Measurements from ENCODE around the gene RIN2. TPM values are rescaled to one million over a fixed set of nuclear protein-coding genes. Genes with fewer than 3 reads are reported as not detected.

Gene RIN2
- total RNA-seq, 1 experiment from 2014 or later = 1.0 TPM

DNA sequence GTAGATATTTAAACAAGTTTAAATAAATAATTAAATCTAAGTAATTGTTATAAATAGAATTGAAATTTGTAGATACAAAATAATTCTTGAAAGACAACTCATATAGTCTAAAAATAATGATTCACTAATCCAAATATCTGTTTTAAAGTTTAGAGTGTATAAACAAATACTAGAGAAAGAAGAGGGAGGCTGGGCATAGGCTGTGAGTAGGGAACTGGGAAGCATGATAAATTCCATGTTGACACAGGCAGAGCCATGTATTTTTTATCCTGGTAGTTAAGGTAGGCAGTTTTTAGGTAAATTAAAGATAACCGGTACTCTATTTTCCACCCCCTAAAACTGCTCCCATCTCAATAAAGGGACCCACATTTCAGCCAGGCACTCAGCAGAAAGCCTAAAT, 11.7 kb upstream of the RIN2 start:
- no peaks in the 10 kb centered on the region for H3K23me2 ChIP-seq (ENCODE audit: insufficient read length, low read depth, low read length, poor library complexity, severe bottlenecking)
- H3K4ac ChIP-seq (ENCODE audit: low read depth, low read length) = no peak overlapping the region
- no peak overlapping the region for H2BK12ac ChIP-seq (ENCODE audit: insufficient read length, low read depth, low read length)
- H3K14ac ChIP-seq (ENCODE audit: insufficient read depth, low read length) = no peak overlapping the region
- no peak overlapping the region for H4K5ac ChIP-seq (ENCODE audit: insufficient read length, low read depth, low read length)
- no peak overlapping the region for H3K27ac Mint-ChIP-seq
- no peaks in the 10 kb centered on the region for H3K79me1 ChIP-seq (ENCODE audit: insufficient read depth, low read depth, low read length, poor library complexity, severe bottlenecking)
- H2BK15ac ChIP-seq (ENCODE audit: low read depth, low read length) = no peak overlapping the region
- no peaks in the 10 kb centered on the region; the same call in 1 of the 2 replicates for H3K27me3 ChIP-seq (ENCODE audit: insufficient read depth, low read length)
- H2AK5ac ChIP-seq (ENCODE audit: insufficient read length, low read length) = no peak overlapping the region
- H3K27ac ChIP-seq (ENCODE audit: insufficient read length, low read depth, low read length) = no peak overlapping the region
- no peak overlapping the region for H3K23ac ChIP-seq (ENCODE audit: insufficient read length, low read depth, low read length)
- no peak for DNase-seq
- no peak overlapping the region for H2BK120ac ChIP-seq (ENCODE audit: low read depth, low read length, poor library complexity, severe bottlenecking)
- H3K36me3 Mint-ChIP-seq (ENCODE audit: insufficient read depth in 1 of 3, low read depth in 3 of 3) = peaks cover 0 to 5% (median 3%) of the 10 kb centered on the region in 3 experiments; a peak in 1 of 7 replicates
- H3K27me3 Mint-ChIP-seq (ENCODE audit: low read depth) = peaks cover 15% of the 10 kb centered on the region
- no peak overlapping the region for H3K9ac ChIP-seq (ENCODE audit: extremely low read depth, insufficient read length, low read length)
- H3K4me2 ChIP-seq (ENCODE audit: insufficient read depth, insufficient read length, low read length) = no peak overlapping the region
- H3K79me2 ChIP-seq (ENCODE audit: insufficient read depth, low read length) = no peaks in the 10 kb centered on the region
- no peak overlapping the region for H2AFZ ChIP-seq (ENCODE audit: low read length)
- no peaks in the 10 kb centered on the region for H4K20me1 ChIP-seq (ENCODE audit: control insufficient read depth, insufficient read depth, insufficient read length)
- H2BK20ac ChIP-seq (ENCODE audit: low read depth, low read length, poor library complexity, severe bottlenecking) = no peak overlapping the region
- H3T11ph ChIP-seq (ENCODE audit: low read length) = no peak overlapping the region
- no CpG with 5 or more reads among the region's 1 CpG for whole genome bisulfite sequencing (ENCODE audit: extremely low coverage, insufficient read length, low lambda C conversion rate)
- H3K18ac ChIP-seq (ENCODE audit: insufficient read length, low read depth, low read length) = no peak overlapping the region
- H3K4me1 ChIP-seq (ENCODE audit: insufficient read depth, low read length) = no peaks in the 10 kb centered on the region; the same call in 1 of the 2 replicates
- no peak overlapping the region for H4K8ac ChIP-seq (replicated peaks; ENCODE audit: insufficient read length, low read depth, low read length)
- peaks cover 16 to 20% of the 10 kb centered on the region in 2 experiments for H3K4me1 Mint-ChIP-seq
- H4K91ac ChIP-seq (ENCODE audit: insufficient read length, low read depth, low read length) = no peak overlapping the region
- H3K9me3 Mint-ChIP-seq = peaks cover 11 to 13% of the 10 kb centered on the region in 2 experiments
- H3K9me3 ChIP-seq (ENCODE audit: control insufficient read depth, low read depth, low read length) = no peaks in the 10 kb centered on the region
- no peak for TF ChIP-seq CTCF (conservative IDR thresholded peaks at IDR 0.05)
- no peak overlapping the region for H3K56ac ChIP-seq (ENCODE audit: insufficient read length, low read depth, low read length)
- H2BK5ac ChIP-seq (ENCODE audit: insufficient read length, low read length) = no peak overlapping the region
- no peak overlapping the region for H3K4me3 Mint-ChIP-seq

All from H9 (cell line).